Immature natural killer cell (primary cell): ENCODE measurements around the gene TSPAN12. TPM values are rescaled to one million over a fixed set of nuclear protein-coding genes. Genes with fewer than 3 reads are reported as not detected.
"Not testable (repeated sequence)": the region's sequence is repeated elsewhere in the genome, so short reads cannot be mapped to it uniquely, and the experiment has no call there.

ENCODE experiments used
- DNase-seq, 3 donors: peaks; one replicate each; pipeline ENCODE4 v3.0.0; 2022; ENCODE audit warnings: mixed read lengths in 1 of 3
- H3K27ac Mint-ChIP-seq, 6 donors: one replicate each; pipeline ENCODE4 v1.8.0; 2020; ENCODE audit warnings: mixed read lengths in 6 of 6, mild to moderate bottlenecking in 5 of 6, inconsistent platforms in 4 of 6, moderate library complexity in 3 of 6
- H3K27me3 Mint-ChIP-seq, 3 donors: one replicate each; pipeline ENCODE4 v1.8.0; 2020 to 2021; ENCODE audit warnings: low read depth in 3 of 3, mild to moderate bottlenecking in 3 of 3, mixed read lengths in 3 of 3, moderate library complexity in 3 of 3, inconsistent platforms in 1 of 3
- H3K36me3 Mint-ChIP-seq, 3 donors: one replicate each; pipeline ENCODE4 v1.8.0; 2020; ENCODE audit warnings: mixed read lengths in 3 of 3, inconsistent platforms in 2 of 3, mild to moderate bottlenecking in 2 of 3
- H3K4me1 Mint-ChIP-seq, 2 donors: one replicate each; pipeline ENCODE4 v1.8.0; 2020; ENCODE audit warnings: inconsistent platforms in 2 of 2, mild to moderate bottlenecking in 2 of 2, mixed read lengths in 2 of 2, moderate library complexity in 1 of 2
- H3K4me3 Mint-ChIP-seq, 5 donors: one replicate each; pipeline ENCODE4 v1.8.0; 2020; ENCODE audit warnings: mild to moderate bottlenecking in 5 of 5, mixed read lengths in 5 of 5, inconsistent platforms in 3 of 5, moderate library complexity in 3 of 5
- H3K9me3 Mint-ChIP-seq, 6 donors: one replicate each; pipeline ENCODE4 v1.8.0; 2020; ENCODE audit warnings: mild to moderate bottlenecking in 6 of 6, mixed read lengths in 6 of 6, inconsistent platforms in 4 of 6, moderate library complexity in 3 of 6
- polyA plus RNA-seq, 3 donors: library from polyadenylated mRNA; unstranded; fragments of 300-500 nt; fragmentation: Illumina TruSeq; gene quantifications; one replicate each; pipeline ENCODE4 v1.2.3, GENCODE V29; 2021

Gene TSPAN12, protein sequence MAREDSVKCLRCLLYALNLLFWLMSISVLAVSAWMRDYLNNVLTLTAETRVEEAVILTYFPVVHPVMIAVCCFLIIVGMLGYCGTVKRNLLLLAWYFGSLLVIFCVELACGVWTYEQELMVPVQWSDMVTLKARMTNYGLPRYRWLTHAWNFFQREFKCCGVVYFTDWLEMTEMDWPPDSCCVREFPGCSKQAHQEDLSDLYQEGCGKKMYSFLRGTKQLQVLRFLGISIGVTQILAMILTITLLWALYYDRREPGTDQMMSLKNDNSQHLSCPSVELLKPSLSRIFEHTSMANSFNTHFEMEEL
- polyA plus RNA-seq, result not detected

DNA sequence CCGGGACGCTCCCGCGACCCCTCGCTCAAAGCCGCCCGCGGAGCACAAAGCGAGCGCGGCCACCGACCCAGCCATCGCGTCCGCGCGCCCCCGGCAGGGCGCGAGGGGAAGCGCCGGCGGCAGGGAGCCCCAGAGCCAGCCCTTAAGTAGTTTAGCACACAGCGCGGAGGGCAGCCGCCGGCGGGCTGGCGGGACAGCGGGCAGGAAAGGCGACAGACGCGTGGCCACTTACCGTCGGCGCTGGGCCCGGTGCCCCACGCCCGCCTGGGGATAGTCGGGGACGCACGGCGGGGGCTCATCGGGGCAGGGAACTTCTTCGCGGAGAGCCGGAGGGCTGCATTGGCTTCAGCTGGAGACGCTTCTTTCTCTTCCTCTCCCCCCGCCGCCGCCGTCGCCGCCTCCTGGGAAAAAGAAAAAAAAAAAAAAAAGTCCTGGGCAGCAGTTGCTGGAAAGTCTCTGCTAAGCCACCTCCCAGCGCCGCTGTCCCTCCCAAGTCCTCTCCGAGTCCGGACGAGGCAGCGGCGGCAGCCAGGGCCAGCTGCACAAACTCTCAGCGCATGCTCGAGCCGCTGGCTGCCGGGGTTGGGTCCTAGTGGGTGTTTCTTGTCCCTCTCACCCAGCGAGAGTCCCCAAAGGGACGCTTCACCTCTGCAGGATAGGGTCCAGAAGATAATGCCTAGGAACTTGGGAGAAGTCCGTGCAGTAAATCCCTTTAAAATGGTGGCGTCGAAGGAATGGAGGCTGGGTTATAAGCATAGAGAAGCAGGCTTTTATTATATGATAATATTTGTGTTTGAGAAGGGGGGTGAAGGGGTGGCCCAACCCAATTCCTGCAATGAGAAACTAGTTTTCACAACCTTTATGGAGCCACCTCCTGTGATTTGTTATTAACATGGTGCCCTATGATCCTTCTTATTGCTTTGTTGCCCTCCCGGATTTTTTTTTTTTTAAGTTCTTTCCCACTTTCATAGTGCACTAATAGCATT, at the start of gene TSPAN12:
Gene TSPAN12 (minus strand): TSS at position 557 of the 986 bp plus-strand sequence. CDS start 1,381 bp downstream, outside the sequence.
- no peak within 1 kb of the TSS for H3K27ac Mint-ChIP-seq
- peaks cover 17 to 26% (median 19%) of the 10 kb centered on the region in 3 donors for H3K27me3 Mint-ChIP-seq
- DNase-seq, result peak; percentile 13 to 27 (median 16)
- H3K4me3 Mint-ChIP-seq, result peak within 1 kb of the TSS; percentile 76 to 90 (median 80)
- H3K36me3 Mint-ChIP-seq, result peaks cover 0 to 3% (median 0%) of the 10 kb centered on the region in 3 donors
- H3K9me3 Mint-ChIP-seq, result peaks cover 0 to 6% (median 2%) of the 10 kb centered on the region in 6 donors
- H3K4me1 Mint-ChIP-seq, result peaks cover 9 to 15% of the 10 kb centered on the region in 2 donors

DNA sequence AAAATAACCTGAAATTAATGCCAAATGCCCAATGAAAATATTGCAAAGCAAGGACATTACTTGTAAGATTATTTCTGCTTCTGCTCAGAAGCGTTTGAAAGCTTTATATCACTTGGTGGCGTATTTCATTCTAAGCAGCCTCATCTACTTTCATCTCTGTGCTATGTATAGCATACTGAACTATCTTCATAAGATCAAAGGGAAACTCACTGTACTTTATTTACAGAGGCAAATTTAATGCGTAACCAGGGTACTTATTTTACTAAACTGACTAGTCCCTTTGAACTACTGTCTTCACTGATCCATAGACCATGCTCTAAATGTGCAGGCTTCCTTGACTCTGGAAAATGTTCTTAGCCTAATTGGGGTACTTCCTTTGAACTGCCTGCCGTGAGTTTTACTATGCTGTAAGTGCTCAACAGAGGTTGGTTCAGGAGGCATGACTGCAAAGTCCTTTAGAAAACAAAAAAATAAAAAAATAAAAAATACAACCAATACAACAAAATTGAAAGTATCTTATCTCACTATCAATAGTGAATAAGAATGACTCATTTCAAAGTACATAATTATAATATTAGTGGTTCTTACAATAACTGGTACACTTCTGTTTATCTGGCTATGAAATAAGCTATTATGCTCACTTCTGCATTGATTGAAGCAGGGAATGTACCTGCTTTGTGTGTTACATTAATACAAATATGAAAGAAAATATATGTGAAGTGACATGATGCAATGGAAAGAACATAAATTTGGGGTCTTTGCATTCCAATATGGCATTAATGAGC, 41.0 kb upstream of the TSPAN12 start:
- no peak overlapping the region for H3K27ac Mint-ChIP-seq
- H3K27me3 Mint-ChIP-seq, result peaks cover 6 to 12% (median 6%) of the 10 kb centered on the region in 3 donors
- H3K4me1 Mint-ChIP-seq, result no peaks in the 10 kb centered on the region
- H3K9me3 Mint-ChIP-seq, result peaks cover 0 to 12% (median 0%) of the 10 kb centered on the region in 6 donors
- no peaks in the 10 kb centered on the region for H3K36me3 Mint-ChIP-seq
- no peak overlapping the region for H3K4me3 Mint-ChIP-seq
- no peak for DNase-seq

- not testable (repeated sequence) for DNase-seq, H3K36me3 Mint-ChIP-seq, H3K27me3 Mint-ChIP-seq, H3K4me3 Mint-ChIP-seq, H3K4me1 Mint-ChIP-seq, H3K27ac Mint-ChIP-seq
- H3K9me3 Mint-ChIP-seq, result peaks cover 0 to 11% (median 2%) of the 10 kb centered on the region in 6 donors
Measured at GRCh38 chr7:120895253-120895652, 37.3 kb upstream of the TSPAN12 start.

DNA sequence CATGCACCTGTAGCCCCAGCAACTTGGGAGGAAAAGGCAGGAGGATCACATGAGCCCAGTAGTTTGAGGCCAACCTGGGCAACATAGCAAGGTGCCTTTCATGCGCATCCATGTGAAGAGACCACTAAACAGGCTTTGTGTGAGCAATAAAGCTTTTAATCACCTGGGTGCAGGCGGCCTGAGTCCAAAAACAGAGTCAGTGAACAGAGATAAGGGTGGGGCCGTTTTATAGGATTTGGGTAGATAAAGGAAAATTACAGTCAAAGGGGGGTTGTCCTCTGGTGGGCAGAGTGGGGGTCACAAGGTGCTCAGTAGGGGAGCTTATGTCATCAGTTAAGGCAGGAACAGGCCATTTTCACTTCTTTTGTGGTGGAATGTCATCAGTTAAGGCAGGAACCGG, 27.7 kb upstream of the TSPAN12 start:
- H3K9me3 Mint-ChIP-seq, H3K4me1 Mint-ChIP-seq, H3K27ac Mint-ChIP-seq, H3K36me3 Mint-ChIP-seq, H3K4me3 Mint-ChIP-seq, H3K27me3 Mint-ChIP-seq, DNase-seq: not testable (repeated sequence)

GRCh38 chr7:120877701-120878100, 19.8 kb upstream of the TSPAN12 start:
- DNase-seq, result no peak
- Mint-ChIP-seq H3K4me1 (no peaks in the 10 kb centered on the region), H3K9me3 (peaks cover 0 to 5% (median 0%) of the 10 kb centered on the region in 6 donors), H3K27ac (no peak overlapping the region), H3K36me3 (no peaks in the 10 kb centered on the region), H3K27me3 (peaks cover 0 to 9% (median 0%) of the 10 kb centered on the region in 3 donors), H3K4me3 (no peak overlapping the region)

- no peaks in the 10 kb centered on the region for H3K36me3 Mint-ChIP-seq
- peaks cover 0 to 5% (median 0%) of the 10 kb centered on the region in 6 donors for H3K9me3 Mint-ChIP-seq
- DNase-seq, result no peak
- H3K27me3 Mint-ChIP-seq, result peaks cover 0 to 9% (median 1%) of the 10 kb centered on the region in 3 donors
- no peak overlapping the region for H3K4me3 Mint-ChIP-seq
- no peaks in the 10 kb centered on the region for H3K4me1 Mint-ChIP-seq
- H3K27ac Mint-ChIP-seq, result no peak overlapping the region
Measured at GRCh38 chr7:120876922-120877321, 19.0 kb upstream of the TSPAN12 start.

GRCh38 chr7:120874722-120875121, 16.8 kb upstream of the TSPAN12 start:
- Mint-ChIP-seq H3K4me3 (no peak overlapping the region), H3K4me1 (no peaks in the 10 kb centered on the region), H3K36me3 (no peaks in the 10 kb centered on the region), H3K9me3 (peaks cover 0 to 5% (median 0%) of the 10 kb centered on the region in 6 donors), H3K27me3 (peaks cover 0 to 12% (median 2%) of the 10 kb centered on the region in 3 donors), H3K27ac (no peak overlapping the region)
- DNase-seq, result no peak

GRCh38 chr7:120874016-120874415, 16.1 kb upstream of the TSPAN12 start:
- no peak overlapping the region for H3K27ac Mint-ChIP-seq
- DNase-seq, result no peak
- H3K4me3 Mint-ChIP-seq, result no peak overlapping the region
- no peaks in the 10 kb centered on the region for H3K4me1 Mint-ChIP-seq
- no peaks in the 10 kb centered on the region for H3K36me3 Mint-ChIP-seq
- H3K27me3 Mint-ChIP-seq, result peaks cover 0 to 11% (median 2%) of the 10 kb centered on the region in 3 donors
- H3K9me3 Mint-ChIP-seq, result peaks cover 0 to 5% (median 0%) of the 10 kb centered on the region in 6 donors

GRCh38 chr7:120873401-120873800, 15.5 kb upstream of the TSPAN12 start:
- Mint-ChIP-seq H3K27ac (no peak overlapping the region), H3K9me3 (peaks cover 0 to 5% (median 0%) of the 10 kb centered on the region in 6 donors), H3K4me1 (no peaks in the 10 kb centered on the region), H3K27me3 (peaks cover 0 to 9% (median 2%) of the 10 kb centered on the region in 3 donors), H3K36me3 (no peaks in the 10 kb centered on the region), H3K4me3 (no peak overlapping the region)
- no peak for DNase-seq

GRCh38 chr7:120869700-120870099, 11.8 kb upstream of the TSPAN12 start:
- Mint-ChIP-seq H3K9me3 (peaks cover 0 to 5% (median 0%) of the 10 kb centered on the region in 6 donors), H3K27me3 (peaks cover 0 to 14% (median 2%) of the 10 kb centered on the region in 3 donors), H3K36me3 (no peaks in the 10 kb centered on the region), H3K4me3 (no peak overlapping the region), H3K4me1 (no peaks in the 10 kb centered on the region), H3K27ac (no peak overlapping the region)
- no peak for DNase-seq

DNA sequence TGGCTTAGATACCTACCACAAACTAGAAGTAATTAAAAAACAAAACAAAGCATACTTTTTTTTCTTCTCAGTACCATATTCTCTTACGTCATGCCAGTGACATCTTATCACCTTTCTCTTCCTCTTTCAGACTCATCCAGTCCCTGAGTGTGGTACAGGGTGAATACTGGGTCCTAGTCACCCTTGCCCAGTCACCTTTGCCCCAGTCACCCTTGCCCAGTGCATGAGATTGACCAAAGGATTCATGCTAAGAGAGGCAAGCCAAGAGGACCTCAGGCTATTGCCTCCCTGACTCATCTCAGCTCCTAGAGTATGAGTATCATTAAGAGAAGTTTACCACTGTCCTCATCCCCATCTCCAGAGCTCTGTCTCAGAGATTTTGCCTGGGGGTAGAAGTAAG, 10.0 kb upstream of the TSPAN12 start:
- H3K4me1 Mint-ChIP-seq, result no peaks in the 10 kb centered on the region
- H3K9me3 Mint-ChIP-seq, result peaks cover 0 to 5% (median 0%) of the 10 kb centered on the region in 6 donors
- no peak for DNase-seq
- H3K4me3 Mint-ChIP-seq, result no peak overlapping the region
- peaks cover 0 to 15% (median 2%) of the 10 kb centered on the region in 3 donors for H3K27me3 Mint-ChIP-seq
- H3K36me3 Mint-ChIP-seq, result no peaks in the 10 kb centered on the region
- H3K27ac Mint-ChIP-seq, result no peak overlapping the region

DNA sequence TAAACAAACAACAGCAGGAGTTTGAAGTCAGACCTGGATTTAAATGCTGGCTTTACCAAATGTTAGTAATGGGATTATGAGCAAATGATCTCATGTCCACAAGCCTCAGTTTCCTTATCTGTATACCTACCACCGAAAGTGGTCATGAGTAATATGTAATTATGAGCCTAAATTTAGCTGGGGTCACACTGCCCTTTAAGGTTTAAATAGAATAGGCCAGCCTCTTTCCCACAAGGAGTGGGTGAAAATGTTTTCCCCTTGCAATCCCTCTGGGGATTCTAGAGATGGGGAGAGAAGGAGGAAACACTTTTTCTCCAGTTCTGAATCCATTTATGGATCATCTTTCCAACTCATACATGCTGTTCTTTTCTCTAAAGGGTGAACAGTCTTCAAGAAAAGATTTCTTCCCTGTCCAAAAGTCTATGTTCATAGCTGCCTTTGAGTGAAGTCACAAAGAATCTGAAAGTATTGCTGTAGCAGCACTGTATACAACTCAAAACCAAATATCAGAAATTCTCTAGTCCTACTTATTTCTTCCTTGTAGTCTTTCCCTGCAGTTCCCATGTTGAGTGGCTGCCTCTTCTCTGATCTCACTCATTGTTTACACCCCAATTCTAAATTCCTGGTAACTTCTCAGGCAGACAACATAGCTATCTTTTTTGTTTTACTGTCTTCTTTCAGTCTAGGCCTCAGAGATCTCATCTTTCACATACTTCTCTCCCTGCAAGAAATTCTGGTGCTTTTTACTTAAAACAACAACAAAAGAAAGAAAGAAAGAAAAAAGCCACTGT, 7.4 kb upstream of the TSPAN12 start:
- DNase-seq, result no peak
- no peaks in the 10 kb centered on the region for H3K4me1 Mint-ChIP-seq
- H3K9me3 Mint-ChIP-seq, result peaks cover 0 to 5% (median 0%) of the 10 kb centered on the region in 6 donors
- H3K36me3 Mint-ChIP-seq, result no peaks in the 10 kb centered on the region
- peaks cover 0 to 15% (median 1%) of the 10 kb centered on the region in 3 donors for H3K27me3 Mint-ChIP-seq
- H3K27ac Mint-ChIP-seq, result no peak overlapping the region
- no peak overlapping the region for H3K4me3 Mint-ChIP-seq
